Left ventricle myocardium superior (tissue), 1 donor: ENCODE measurements around the gene TMEM119. TPM values are rescaled to one million over a fixed set of nuclear protein-coding genes. Genes with fewer than 3 reads are reported as not detected.

Experiments used
- ATAC-seq: fragments of 200-7000 bp; cut with Tn5 transposase; one replicate; pipeline ENCODE4 v1.9.1; 2020; ENCODE audit warnings: mild to moderate bottlenecking, moderate library complexity
- DNase-seq: peaks from one replicate; pipeline ENCODE4 v3.0.0-alpha.2; 2020
- intact Hi-C: fragments of 100-400 bp; cut with micrococcal nuclease; formaldehyde crosslinking; loops from one replicate; pipeline ENCODE4 v1.11.0; 2022
- long read RNA-seq: library from polyadenylated mRNA; unstranded; transcript quantifications from one replicate; pipeline ENCODE4 v2.0.0, GENCODE V29; 2021
- total RNA-seq: library from RNA; stranded (reverse); fragmentation: NEBNext Ultra II Directional; extraction: Animal tissue kit (Norgen Biotek cat#: 25700); gene quantifications from one replicate; pipeline ENCODE4 v1.2.1, GENCODE V29; 2021
- donor health status: DM: no; HTN: yes; CAD: no; lungs with severe emphysema.

TMEM119 gene, protein sequence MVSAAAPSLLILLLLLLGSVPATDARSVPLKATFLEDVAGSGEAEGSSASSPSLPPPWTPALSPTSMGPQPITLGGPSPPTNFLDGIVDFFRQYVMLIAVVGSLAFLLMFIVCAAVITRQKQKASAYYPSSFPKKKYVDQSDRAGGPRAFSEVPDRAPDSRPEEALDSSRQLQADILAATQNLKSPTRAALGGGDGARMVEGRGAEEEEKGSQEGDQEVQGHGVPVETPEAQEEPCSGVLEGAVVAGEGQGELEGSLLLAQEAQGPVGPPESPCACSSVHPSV
- total RNA-seq = 1.4 TPM
- long read RNA-seq, partial matches to known transcripts = 0 of 4 reads
- long read RNA-seq, other reads (novel, unspliced or antisense) = 4 of 4 reads

DNA sequence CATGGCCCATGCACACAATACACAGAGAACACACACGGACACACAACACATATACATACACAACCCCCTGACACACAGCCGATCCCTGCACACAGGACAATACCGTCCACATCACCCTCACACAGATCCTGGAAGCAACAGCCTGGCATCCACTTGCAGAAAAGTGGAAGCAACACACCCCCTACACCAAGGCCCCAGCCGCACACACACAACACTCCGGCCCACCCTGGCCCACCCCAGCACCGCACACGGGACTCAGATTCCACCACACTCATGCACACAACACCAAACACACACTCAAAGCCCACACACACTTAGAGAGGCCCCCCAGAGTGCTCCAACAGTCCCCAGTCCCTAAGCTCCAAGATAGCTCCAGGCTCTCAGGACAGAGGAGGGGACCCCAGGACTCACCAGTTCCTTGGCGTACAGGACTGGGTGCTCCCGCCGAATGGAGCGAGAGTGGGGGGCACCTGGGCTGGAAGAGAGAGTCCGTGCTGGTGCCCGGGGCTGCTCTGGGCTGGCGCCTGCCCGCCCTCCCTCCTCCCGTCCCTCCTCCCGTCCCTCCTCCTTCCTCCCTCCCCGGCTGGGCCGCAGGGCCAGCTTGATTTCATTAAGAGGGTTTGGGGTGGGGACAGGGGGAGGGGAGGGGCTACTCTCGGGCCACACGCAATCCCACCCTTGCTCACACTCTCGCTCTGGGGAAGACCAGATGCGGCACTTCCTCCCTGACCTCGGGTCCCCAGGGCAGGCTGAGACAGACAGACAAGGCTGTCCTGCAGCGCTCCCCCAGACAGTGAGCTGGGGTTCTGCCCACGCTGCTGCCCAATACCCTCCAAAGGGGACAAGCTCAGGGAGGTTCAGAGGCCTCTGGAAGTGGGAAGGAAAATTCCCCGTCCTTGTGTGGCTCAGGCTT, at the start of gene TMEM119:
TSS of gene TMEM119 (minus strand) at position 526 of the 913 bp plus-strand sequence. CDS start 5,701 bp downstream, outside the sequence.
- DNase-seq (peak; percentile 49), ATAC-seq (peak; percentile 76)
- intact Hi-C loops = no loop called here

DNA sequence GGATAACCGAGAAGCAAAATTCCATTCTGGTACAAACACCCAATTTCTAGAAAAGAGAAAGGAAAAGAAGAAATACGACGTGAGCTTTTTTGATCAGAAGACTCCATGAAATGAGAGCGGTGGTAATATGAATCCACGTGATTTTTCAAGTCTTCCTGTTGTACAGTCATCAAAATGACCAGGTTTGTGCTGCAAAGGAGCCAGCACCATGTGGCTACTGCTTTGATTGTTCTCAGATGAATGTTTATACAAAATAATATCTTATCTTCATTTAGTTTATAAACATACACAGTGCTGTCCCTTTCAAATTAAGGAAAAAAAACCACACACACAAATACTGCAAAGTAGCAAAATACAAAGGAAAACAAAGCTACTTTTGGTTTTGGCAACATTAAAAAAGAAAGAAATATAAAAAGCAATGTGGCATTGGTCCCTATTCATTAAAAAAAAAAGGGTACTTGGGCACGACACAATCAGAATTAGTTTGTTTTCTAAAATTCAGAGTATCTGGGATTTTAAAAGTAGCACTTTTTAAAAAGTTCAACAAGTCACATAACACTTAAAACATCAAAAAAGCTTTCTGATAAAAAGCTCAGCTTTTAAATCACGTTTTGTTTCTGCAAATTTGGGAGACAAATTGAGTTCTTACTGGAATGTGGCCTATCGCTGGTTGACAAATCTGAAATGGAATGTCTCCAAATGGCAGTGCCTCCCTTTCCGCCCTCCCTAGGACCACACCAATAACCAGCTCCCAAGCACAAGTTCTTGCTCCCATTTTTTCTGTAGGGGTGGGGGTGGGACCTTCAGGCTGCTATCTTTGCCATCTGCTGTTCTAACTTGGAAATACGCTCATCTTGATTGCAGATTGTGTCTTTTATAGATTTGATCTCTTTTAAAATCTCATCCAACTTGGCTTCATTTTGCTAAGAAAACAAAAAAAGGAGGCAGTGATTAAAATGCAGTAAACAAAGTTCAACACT, 49.0 kb upstream of the TMEM119 start:
- DNase-seq (no peak), ATAC-seq (no peak)
- intact Hi-C loops = no loop called here

DNA sequence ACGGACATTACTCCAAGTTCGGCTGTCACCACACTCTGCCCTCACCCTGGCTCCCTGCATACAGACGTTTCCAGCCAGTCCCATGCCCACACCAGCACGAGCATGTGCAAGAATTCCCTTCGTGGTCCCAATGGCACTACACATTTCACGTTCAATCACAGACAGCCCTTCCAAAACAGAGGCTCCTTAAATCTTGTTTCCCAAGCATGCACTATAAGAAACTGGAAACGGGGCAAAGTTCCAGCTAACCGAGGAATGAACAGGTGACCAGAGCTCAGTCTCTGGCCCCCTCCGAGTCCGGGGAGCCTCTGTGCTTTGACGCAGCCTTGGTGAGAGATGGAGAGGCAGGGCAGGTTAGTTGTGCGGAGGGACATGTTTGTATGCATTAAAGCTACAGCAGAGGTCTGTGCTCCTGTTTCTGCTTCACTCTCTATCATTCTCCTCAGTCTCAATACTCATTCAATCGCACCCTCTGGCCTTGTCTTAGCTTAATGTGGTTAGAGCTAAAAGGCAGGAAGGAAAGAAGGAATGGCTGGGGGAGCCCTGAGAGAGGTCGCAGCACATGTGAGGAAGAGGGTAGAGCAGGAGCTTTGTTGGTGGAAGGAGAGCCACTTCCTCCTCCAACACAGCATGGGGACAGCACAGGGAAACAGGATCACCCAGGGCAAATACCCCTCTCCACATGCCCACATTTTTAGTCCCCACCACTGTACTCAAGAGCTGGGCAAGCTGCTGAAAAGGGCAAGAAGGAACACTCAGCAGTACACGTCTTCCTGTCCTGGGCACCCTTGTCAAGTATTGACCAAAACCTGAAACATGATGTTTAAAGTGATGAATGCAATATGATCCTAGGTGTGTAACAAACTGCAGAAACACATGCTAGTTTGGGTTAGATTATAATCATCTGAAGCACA, 48.1 kb upstream of the TMEM119 start:
- intact Hi-C loops = no loop called here
- ATAC-seq = no peak
- DNase-seq = no peak

DNA sequence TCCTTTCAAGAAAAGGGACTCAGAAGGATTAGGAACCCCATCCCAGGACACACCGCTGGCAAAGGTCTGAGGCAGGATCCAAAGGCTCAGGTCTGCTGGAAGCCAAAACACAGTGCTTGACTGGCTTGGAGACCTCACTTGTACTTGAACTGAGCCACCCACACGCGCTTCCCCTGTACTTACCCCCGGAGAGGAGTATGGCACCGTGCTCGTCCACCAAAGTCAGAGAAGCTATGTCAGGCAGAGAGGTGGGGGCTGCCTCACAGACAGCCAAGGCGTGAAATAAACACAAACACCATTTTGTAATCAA, 46.9 kb upstream of the TMEM119 start:
- intact Hi-C loops = no loop called here
- DNase-seq = no peak
- ATAC-seq = no peak

DNA sequence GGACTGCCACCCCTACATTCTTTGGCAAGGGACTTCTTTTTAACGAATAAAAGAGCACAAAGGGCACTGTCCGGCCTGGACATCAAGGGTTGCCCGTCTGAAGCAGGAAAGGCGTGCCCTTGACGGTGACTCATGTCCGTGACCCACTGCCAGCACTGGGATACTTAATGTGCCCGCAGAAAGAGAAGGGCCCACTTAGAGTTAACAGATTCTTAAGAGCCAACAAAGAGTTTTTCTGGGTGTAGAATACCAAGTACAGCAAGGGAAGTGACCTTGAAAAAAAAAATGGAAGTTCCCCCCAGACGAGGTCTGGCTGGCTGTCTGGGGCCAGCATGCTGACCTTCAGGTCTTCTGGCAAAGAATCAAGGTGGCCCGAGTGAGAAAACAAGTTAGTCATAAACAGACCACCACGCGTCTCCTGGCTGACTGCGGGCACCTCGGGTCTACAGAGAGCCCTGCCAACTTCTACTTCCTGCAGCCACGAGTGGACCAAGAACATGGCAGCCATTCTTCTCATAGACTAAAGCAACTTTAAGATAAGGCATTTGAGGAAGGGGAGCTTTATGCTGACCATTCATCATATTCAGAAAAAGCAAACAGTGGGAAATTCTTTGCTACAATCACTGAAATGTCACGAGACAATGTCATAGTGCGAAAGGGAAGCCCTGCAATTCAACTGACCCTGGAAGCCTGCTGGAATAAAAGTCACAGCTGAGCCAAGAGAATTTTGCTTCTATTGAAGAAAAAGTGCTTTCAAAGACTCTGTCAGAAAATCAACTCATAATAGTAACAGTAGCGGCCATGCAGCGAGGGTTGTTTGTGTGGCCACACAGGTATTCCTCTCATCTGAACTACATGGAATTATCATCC, 46.3 kb upstream of the TMEM119 start:
- intact Hi-C loops = no loop called here
- ATAC-seq (peak; percentile 64), DNase-seq (peak; percentile 57)

DNA sequence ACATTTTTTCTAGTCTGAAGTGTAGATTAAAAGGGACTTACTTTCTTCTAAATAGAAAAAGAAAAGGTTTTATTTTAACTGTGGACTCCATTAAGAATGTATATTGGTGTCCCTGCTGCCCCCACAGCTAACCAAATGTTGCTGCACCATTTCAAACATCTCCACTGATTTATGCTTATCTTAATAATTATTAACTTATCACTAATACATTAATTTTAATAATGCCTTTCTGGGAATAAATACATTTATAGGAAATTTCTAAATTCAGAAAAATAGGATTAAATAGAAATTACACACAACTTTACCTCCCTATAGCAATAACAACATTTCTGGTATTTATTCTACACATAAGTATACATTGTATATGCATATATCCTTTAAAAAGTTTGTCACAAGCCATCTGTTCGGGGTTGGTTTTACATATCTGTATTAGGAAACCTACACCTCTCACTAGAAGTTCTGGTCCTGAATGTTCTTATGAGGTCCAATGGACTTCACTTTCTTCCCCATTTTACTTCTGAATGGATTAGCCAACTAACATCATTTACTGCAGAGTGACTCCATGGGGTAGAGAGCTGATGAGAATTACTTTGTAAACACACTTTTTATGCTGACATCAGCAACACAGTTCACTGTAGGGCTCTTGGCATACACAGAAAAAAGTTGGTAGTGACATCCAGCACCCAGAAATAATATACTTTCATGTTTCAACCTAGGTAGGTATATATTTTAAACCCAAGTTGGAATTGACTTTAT, 45.2 kb upstream of the TMEM119 start:
- ATAC-seq (no peak), DNase-seq (no peak)
- intact Hi-C loops = no loop called here

DNA sequence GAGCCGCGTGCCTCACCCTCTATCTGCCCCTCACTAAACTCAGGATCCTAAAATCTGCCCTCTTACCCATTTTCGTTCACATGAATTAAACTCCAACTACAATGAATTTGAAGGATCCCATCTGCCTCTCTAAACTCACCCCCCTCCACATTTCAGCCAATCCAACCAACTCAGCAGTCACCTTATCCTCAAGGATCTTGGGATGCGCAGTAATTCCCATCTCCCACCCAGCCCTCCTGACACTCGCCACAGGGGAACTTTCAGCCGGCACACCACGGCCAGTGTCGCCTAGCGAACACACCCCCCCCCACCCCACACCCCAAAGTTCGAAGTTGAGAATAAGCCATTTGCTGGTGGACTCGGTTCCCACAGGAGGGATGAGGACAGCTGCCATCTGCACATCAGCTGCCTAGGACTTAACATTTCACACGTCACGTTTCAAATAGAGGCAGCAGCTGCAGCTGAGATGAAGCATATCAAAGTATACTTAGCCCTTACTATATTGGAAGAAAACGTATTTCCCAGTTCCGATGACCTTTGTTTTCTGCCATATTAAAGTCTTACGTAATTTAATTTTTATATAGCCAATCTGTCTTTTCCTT, 44.5 kb upstream of the TMEM119 start:
- ATAC-seq = no peak
- intact Hi-C loops = no loop called here
- DNase-seq = no peak

DNA sequence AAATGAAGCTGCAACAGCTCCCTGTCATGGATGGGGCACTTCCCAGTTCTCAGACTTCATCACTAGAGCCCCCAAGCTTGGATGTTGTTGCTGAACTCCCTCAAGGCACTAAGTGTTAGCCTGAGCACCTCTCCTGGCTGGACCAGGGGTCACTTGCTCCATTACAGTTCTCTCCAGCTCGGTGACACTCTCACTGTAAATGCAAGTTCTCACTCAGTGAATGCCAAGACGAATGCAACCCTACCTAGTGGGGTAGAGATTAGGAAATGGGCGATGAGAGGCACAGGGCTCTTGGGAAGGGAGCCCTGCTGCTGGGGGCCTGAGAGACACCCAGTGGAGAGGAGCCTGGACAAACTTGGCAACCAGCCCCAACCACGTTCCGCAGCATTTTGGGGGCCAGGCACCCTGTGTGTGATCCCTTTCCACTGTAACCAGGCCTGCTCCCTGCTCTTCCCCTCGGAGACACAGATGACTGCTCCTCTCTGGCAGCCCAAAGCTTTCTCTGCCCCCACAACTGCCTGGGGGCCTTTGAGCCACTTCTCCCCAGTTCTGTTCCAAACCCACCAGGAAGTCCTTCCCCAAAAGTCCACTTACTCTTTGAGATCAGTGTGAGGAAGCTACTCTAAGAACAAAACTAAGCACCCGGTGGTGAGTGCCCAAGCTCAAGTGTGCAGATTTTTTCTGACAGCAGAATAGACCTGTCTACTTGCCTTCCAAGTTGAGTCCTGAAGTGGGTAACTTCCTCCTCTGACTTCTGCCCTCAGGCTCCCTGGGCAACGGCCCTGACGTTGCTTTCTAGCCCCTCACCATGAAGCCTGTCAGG, 43.8 kb upstream of the TMEM119 start:
- peak; percentile 13 for ATAC-seq
- DNase-seq = no peak
- intact Hi-C loops = no loop called here

DNA sequence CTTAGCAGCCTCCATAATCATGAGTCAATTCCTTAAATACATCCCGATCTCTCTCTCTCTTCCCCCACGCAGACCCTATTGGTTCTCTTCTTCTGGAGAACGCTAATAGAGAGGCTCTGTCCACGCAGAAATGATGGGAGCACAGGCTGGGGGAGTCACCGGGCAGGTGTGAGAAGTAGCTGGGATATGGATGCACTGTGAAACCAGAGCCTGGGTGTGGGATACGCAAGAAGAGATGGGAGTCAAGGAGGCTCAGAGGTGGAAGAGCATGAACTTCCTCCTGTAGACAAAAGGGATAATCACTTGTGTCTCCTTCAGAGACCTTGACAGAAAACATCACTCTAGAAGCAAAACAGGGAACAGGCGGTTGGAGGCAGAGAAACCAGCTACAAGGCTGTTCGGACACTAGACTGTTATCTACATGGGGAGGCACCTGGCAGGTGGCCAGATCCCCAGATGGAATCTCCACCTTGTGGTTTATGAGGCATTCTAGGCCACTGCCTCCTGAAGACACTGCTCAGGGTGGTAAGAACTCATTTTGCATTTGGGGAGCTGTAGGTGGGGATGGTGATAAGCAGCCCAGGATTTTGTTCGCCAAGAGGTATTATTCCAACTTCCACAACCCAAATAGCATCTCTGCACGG, 43.0 kb upstream of the TMEM119 start:
- peak; percentile 12 for ATAC-seq
- intact Hi-C loops = no loop called here
- DNase-seq = peak; percentile 67

DNA sequence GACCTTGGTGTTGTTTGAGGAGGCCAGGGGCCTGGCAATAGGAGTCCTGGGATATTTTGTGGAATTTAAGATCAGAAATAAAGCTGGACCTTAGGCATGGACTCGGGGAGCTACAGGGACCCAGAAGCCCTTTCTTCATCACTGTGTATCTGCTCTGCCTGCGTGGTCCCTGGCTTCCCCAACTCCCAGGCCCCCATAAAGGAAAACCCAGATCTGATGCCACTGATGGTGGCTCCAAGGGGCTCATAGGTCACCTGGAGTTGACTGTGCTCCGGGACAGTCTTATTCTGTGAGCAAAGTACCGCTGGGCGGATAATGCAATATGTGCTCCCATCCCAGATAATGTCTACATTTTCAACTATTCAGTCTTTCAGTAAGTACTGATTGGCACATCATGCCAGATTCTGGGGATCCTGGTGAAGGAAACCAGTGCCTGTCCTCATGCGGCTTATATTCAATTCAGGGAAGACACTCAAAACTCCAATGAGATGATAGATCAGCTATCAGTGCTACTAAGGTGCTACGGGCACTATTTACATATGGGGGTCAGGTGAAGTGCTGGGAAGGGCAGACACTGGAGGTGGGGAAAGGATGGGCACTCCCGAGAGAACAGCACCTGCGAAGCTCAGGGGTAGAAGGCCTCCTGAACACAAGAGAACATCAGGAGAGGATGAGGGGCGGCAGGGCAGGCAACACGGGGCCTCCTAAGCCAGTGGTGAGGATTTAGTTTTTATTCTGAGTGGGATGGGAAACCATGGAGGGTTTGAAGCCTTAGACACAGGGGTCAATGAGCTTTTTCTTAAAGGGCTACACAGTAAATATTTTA, 41.3 kb upstream of the TMEM119 start:
- ATAC-seq (no peak), DNase-seq (no peak)
- intact Hi-C loops = no loop called here

DNA sequence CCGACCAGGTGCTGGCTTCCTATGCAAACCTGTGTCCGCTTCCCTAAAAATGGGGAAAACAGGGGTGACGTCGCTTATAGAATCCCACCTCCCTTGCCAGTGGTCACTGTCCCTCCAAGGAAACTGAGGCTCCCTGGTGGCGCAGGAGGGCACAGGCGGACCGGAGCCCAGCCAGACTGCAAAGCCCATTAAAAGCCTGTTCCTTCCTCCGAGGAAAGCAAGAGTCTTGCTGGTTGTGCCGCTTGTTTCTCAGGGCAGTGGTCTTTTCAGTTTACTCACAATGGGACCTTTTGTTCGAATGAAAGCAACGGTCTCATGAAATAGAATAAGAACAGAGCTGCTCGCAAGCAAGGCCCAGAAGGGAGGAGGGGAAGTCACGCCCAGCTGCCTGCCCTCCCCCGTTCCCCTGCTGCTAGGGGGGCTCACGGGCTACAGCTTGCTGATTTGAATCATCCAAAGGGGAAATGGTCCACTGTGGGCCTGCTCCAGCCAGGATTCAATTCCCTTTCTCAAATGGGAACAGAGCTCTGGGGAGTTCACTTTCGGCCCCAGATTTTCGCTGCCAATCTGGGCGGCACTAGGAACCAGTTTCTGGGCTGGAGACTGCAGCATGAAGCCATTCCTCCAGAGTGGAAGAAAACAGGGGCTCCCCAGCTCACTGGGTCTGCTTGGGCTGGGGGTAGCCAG, 40.4 kb upstream of the TMEM119 start:
- peak; percentile 20 for ATAC-seq
- intact Hi-C loops = no loop called here
- DNase-seq = peak; percentile 61

DNA sequence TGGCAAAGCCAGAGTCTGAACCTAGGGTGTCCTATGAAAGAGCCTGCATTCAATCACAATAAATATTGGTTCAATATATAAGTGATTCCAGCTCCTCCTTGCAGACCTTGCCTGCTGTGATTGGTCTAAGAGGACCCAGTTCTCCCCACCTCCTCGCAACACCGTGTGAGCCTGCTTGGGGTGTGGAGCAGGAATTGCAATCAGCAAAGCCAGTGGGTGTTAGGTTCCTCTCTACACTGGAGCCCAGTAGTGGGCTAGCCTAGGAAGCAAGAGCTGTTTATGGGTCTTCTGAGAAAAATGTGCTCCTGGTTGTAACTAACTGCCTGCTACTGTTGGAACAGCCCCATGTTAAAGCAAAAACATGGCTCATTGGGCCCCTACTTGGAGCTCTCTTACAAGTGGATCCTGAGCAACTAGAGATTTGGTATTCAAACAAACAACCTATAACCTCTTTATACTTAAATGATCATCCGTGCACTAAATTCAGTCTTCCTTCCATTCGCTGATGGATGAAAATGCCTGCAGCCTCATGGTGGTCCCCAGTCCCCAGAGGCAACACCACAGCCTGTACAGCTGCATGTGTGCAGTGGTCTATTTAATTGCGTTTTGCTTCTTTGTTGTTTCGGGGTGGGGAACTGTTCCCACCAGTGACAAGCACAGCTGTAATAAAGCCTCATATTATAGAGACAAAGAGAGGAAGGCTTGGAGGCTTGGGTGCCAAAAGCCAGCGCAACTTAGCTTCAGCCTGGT, 39.5 kb upstream of the TMEM119 start:
- ATAC-seq (no peak), DNase-seq (no peak)
- intact Hi-C loops = no loop called here
